ENCODE measurements around the gene FBLIM1.
A peak's percentile ranks its signal among the peaks of the same experiment; 100 is the strongest.

Gene FBLIM1

GRCh38 chr1:15785683-15786082 lies 27.1 kb downstream of the FBLIM1 start:
- no peak overlapping the region for H3K4me3 ChIP-seq (ENCODE audit: low read length)
- TF ChIP-seq, protein P1, sequence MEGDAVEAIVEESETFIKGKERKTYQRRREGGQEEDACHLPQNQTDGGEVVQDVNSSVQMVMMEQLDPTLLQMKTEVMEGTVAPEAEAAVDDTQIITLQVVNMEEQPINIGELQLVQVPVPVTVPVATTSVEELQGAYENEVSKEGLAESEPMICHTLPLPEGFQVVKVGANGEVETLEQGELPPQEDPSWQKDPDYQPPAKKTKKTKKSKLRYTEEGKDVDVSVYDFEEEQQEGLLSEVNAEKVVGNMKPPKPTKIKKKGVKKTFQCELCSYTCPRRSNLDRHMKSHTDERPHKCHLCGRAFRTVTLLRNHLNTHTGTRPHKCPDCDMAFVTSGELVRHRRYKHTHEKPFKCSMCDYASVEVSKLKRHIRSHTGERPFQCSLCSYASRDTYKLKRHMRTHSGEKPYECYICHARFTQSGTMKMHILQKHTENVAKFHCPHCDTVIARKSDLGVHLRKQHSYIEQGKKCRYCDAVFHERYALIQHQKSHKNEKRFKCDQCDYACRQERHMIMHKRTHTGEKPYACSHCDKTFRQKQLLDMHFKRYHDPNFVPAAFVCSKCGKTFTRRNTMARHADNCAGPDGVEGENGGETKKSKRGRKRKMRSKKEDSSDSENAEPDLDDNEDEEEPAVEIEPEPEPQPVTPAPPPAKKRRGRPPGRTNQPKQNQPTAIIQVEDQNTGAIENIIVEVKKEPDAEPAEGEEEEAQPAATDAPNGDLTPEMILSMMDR (conservative IDR thresholded peaks at IDR 0.05; ENCODE audit: low read depth, low read length), result no peak
- DNase-seq (ENCODE audit: low read depth), result no peak

- no peak for DNase-seq (ENCODE audit: low read depth)
These were observed 28.0 kb downstream of the FBLIM1 start for GRCh38 chr1:15786581-15786980.

DNA sequence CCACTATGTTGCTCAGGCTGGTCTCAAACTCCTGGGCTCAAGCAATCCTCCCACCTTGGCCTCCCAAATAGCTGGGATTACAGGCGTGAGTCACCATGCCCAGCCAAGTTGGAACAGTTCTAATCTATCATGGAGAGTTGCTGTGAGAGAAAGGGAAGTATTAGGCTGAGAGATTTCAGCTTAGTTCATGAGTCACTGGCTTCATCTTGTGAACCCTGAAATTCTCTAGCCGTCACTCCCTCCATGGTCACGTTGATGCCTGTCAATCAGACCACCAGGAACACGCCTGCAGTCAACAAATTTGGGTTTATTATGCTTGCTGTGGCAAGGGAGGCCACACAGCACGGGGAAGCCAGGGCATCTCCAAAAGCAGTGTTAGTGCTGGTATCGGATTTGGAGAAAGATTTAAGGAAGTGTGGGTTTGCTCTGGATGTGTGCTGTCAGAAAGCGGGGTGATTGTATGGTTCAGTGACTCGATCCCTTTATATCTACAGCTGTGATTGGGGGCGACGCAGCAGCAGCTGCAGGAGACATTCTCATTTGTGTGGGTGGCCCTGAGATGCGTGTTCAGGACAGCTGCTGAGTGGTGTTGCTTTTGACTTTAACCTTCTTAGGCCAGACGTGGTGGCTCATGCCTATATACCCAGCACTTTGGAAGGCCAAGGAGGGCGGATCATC lies 30.2 kb downstream of the FBLIM1 start:
- no peak overlapping the region for H3K4me3 ChIP-seq (ENCODE audit: low read length)
- DNase-seq (ENCODE audit: low read depth), result peak; percentile 83
- TF ChIP-seq, protein P1 (conservative IDR thresholded peaks at IDR 0.05; ENCODE audit: low read depth, low read length), result no peak

More at GRCh38 chr1:15786581-15786980, 28.0 kb downstream of the FBLIM1 start:
- TF ChIP-seq, protein P1 (conservative IDR thresholded peaks at IDR 0.05; ENCODE audit: low read depth, low read length), result no peak
- no peak overlapping the region for H3K4me3 ChIP-seq (ENCODE audit: low read length)

- no peak for DNase-seq (ENCODE audit: low read depth)
- TF ChIP-seq, protein P1 (conservative IDR thresholded peaks at IDR 0.05; ENCODE audit: low read depth, low read length), result no peak
- H3K4me3 ChIP-seq (ENCODE audit: low read length), result no peak overlapping the region
These were observed 37.5 kb downstream of the FBLIM1 start for GRCh38 chr1:15796086-15796462.

GRCh38 chr1:15797614-15798390 lies 39.2 kb downstream of the FBLIM1 start:
- TF ChIP-seq, protein P1 (conservative IDR thresholded peaks at IDR 0.05; ENCODE audit: low read depth, low read length), result no peak

GRCh38 chr1:15799004-15799867 lies 40.6 kb downstream of the FBLIM1 start:
- H3K4me3 ChIP-seq (ENCODE audit: low read length), result no peak overlapping the region
- peak; percentile 94 for DNase-seq (ENCODE audit: low read depth)
- TF ChIP-seq, protein P1 (conservative IDR thresholded peaks at IDR 0.05; ENCODE audit: low read depth, low read length), result no peak

More at GRCh38 chr1:15797614-15798390, 39.2 kb downstream of the FBLIM1 start:
- no peak overlapping the region for H3K4me3 ChIP-seq (ENCODE audit: low read length)
- DNase-seq (ENCODE audit: low read depth), result no peak
